Esophagus muscularis mucosa (tissue), 4 donors: ENCODE results near the gene LMBRD1. TPM values are rescaled to one million over a fixed set of nuclear protein-coding genes. Genes with fewer than 3 reads are reported as not detected.

Experiments used
- DNase-seq: peaks from one replicate; pipeline ENCODE4 v3.0.0-alpha.2; 2017; ENCODE audit errors: extremely low spot score
- H3K27ac ChIP-seq, 4 donors: fragments of 200-600 bp; sonication (generic); replicated peaks in 1 of 4; 1 replicate in 3 of 4; 2 replicates in 1 of 4; pipeline ENCODE4 v1.5.1; 2016 to 2019; ENCODE audit warnings: mild to moderate bottlenecking in 1 of 4
- H3K27me3 ChIP-seq, 4 donors: fragments of 200-600 bp; sonication (generic); one replicate each; pipeline versions ENCODE4 v1.5.1 to v1.6.0; 2016 to 2019
- H3K36me3 ChIP-seq, 4 donors: fragments of 200-600 bp; sonication (generic); one replicate each; pipeline ENCODE4 v1.5.1; 2016 to 2019
- H3K4me1 ChIP-seq, 4 donors: fragments of 200-600 bp; sonication (generic); one replicate each; pipeline ENCODE4 v1.5.1; 2016 to 2019
- H3K4me3 ChIP-seq, 4 donors: fragments of 200-600 bp; sonication (generic); 1 replicate in 2 of 4; 2 replicates in 2 of 4; pipeline ENCODE4 v1.5.1; 2016 to 2019; ENCODE audit warnings: mild to moderate bottlenecking in 4 of 4, moderate library complexity in 1 of 4
- H3K9me3 ChIP-seq, 4 donors: fragments of 200-600 bp; sonication (generic); 1 replicate in 3 of 4; 2 replicates in 1 of 4; pipeline ENCODE4 v1.5.1; 2016 to 2019
- EP300 ChIP-seq: sonication (generic); formaldehyde crosslinking; IDR thresholded peaks from one replicate; pipeline ENCODE4 v1.6.1; 2017; ENCODE audit warnings: antibody characterized with exemption
- POLR2A ChIP-seq: fragments of 450-650 bp; IDR thresholded peaks from one replicate; pipeline ENCODE4 v1.6.1; 2017; ENCODE audit warnings: antibody characterized with exemption, moderate library complexity, mild to moderate bottlenecking, low read depth
- POLR2AphosphoS5 ChIP-seq, 2 donors: sonication (generic); formaldehyde crosslinking; IDR thresholded peaks; one replicate each; pipeline ENCODE4 v1.6.1; 2017; ENCODE audit warnings: antibody characterized with exemption in 2 of 2
- WGBS: methylation state at CpG from one replicate; pipeline ENCODE4 v1.1.5; 2018; 5-methylcytosine and 5-hydroxymethylcytosine counted together
- intact Hi-C: fragments of 100-400 bp; cut with DNase I; formaldehyde crosslinking; loops from one replicate; pipeline ENCODE4 v1.15.1; 2023
- total RNA-seq, 4 donors: library from RNA; depleted of rRNA; stranded (reverse); fragments of >200 nt; gene quantifications; one replicate each; pipeline versions ENCODE4 v1.1.0 to v1.2.1, GENCODE V29; 2016
- TF ChIP-seq, protein P1 (sequence below), 3 experiments: fragments of 200-600 bp in 2 of 3; fragments of 450-650 bp in 1 of 3; sonication (generic) in 2 of 3; IDR thresholded peaks; one replicate each; pipeline ENCODE4 v1.5.1; 2017 to 2019; ENCODE audit warnings: antibody characterized with exemption in 3 of 3, mild to moderate bottlenecking in 2 of 3, moderate library complexity in 1 of 3

Gene LMBRD1
- total RNA-seq, 4 donors from 2014 or later: 36.9 to 52.9 (median 49.5) TPM

DNA sequence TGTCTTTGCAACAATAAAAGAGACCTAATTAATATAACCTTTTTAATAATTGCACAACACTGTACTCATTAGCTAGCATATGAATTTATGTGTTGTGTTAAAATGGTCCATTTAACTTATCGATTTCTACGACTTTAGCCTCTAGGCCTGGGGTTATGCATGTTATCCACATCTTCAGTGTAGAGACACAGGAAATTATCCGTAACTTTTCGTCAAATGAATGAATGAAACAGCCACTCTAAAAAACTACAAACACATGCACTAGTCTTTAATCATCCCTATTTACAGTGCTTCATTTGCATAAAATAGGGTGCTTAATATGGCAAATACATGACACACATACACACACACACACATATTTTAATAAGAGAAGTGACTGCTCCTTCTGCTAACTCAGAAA is 22.3 kb upstream of the LMBRD1 start:
- Histone ChIP-seq H3K4me3 (no peak overlapping the region), H3K4me1 (no peaks in the 10 kb centered on the region), H3K27me3 (no peaks in the 10 kb centered on the region), H3K36me3 (no peaks in the 10 kb centered on the region), H3K27ac (no peak overlapping the region), H3K9me3 (no peaks in the 10 kb centered on the region)
- intact Hi-C loops: no loop called here
- no peak for DNase-seq
- WGBS: 94% methylated on average over 4 of the region's 4 CpGs
- TF ChIP-seq POLR2AphosphoS5 (IDR thresholded peaks at IDR 0.05): no peak
- no peak for TF ChIP-seq EP300
- TF ChIP-seq POLR2A: no peak
- TF ChIP-seq, protein P1, sequence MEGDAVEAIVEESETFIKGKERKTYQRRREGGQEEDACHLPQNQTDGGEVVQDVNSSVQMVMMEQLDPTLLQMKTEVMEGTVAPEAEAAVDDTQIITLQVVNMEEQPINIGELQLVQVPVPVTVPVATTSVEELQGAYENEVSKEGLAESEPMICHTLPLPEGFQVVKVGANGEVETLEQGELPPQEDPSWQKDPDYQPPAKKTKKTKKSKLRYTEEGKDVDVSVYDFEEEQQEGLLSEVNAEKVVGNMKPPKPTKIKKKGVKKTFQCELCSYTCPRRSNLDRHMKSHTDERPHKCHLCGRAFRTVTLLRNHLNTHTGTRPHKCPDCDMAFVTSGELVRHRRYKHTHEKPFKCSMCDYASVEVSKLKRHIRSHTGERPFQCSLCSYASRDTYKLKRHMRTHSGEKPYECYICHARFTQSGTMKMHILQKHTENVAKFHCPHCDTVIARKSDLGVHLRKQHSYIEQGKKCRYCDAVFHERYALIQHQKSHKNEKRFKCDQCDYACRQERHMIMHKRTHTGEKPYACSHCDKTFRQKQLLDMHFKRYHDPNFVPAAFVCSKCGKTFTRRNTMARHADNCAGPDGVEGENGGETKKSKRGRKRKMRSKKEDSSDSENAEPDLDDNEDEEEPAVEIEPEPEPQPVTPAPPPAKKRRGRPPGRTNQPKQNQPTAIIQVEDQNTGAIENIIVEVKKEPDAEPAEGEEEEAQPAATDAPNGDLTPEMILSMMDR (IDR thresholded peaks at IDR 0.05): no peak

DNA sequence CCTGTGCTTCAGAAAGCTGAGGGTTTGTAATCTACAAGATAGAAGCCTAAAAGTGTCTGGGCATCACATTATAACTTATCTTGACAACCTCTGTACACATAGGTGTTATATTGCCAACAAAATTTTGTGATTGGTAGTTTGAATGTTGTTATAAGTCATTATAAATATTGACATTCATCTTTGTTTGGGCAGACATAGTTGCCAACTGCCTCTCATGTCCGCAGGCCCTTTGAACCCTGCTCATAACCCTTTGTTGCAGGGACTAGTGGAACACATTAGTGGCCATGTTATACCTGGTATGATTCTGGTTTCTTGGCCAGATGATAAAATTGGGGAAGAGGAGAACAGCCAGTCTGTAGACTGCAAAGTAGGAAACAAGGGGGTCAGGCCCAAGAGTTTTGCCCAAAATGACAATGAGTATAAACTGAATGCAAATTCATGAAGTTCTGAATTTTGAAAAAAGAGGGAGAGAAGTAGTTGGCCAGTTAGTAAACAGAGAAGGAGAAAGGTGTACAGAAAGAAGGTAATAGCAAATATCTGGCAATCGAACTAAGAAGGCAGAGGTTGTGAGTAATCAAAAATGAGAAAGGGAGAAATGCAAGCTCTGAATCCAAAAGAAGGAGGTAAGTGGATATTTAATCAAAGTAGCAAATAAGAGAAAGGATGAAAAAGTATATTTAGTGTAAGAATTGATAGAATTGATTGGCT is 21.6 kb upstream of the LMBRD1 start:
- H3K4me1 ChIP-seq: no peaks in the 10 kb centered on the region
- no peak overlapping the region for H3K4me3 ChIP-seq
- 93% methylated on average over 2 of the region's 2 CpGs for WGBS
- no peak for TF ChIP-seq POLR2AphosphoS5 (IDR thresholded peaks at IDR 0.05)
- TF ChIP-seq POLR2A: no peak
- TF ChIP-seq, protein P1 (IDR thresholded peaks at IDR 0.05): no peak
- TF ChIP-seq EP300: no peak
- intact Hi-C loops: no loop called here
- H3K27me3 ChIP-seq: no peaks in the 10 kb centered on the region
- no peaks in the 10 kb centered on the region for H3K36me3 ChIP-seq
- H3K27ac ChIP-seq: no peak overlapping the region
- H3K9me3 ChIP-seq: no peaks in the 10 kb centered on the region
- DNase-seq: no peak

DNA sequence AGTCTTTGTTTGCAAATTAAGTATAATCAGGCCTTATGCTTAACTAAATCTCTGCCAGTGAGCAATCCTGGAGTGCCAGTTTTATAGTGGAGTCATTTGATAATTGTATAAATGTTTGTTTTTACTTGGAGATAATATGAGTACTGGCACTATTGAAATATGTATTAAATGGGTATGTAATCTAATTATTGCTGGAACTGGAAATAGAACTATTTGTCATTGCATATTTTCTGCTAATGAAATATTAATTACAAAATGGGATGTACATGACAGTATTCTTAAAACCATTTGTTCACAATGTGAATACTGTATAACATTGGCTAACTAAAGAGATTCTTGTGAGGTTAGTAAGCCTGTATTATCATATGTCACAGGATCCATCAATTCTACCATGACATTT is 20.5 kb upstream of the LMBRD1 start:
- TF ChIP-seq POLR2AphosphoS5 (IDR thresholded peaks at IDR 0.05) (no peak), EP300 (no peak), POLR2A (no peak)
- TF ChIP-seq, protein P1 (IDR thresholded peaks at IDR 0.05): no peak
- H3K4me1 ChIP-seq: no peaks in the 10 kb centered on the region
- DNase-seq: no peak
- no peaks in the 10 kb centered on the region for H3K36me3 ChIP-seq
- intact Hi-C loops: no loop called here
- no peaks in the 10 kb centered on the region for H3K27me3 ChIP-seq
- H3K27ac ChIP-seq: no peak overlapping the region
- H3K9me3 ChIP-seq: no peaks in the 10 kb centered on the region
- H3K4me3 ChIP-seq: no peak overlapping the region

DNA sequence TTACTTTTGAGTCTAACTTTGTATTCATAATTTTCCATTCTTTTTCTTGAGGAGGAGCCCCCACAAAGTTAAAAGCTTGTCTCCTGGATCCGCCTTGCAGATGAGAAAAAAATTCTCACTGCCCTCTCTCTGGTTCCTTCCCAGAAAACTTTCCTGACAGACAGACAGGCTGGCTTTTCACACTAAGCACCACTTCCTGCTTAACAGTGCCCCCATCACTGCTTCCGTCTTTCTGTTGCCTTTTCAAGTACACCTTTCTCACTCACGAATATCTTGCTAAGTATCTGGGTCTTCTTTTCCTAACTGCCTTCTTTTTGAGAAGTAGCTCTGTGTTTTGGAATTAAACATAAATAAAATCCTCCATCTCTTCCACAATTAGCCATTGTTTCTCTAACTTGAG is 19.8 kb upstream of the LMBRD1 start:
- intact Hi-C loops: no loop called here
- no peaks in the 10 kb centered on the region for H3K4me1 ChIP-seq
- H3K27ac ChIP-seq: no peak overlapping the region
- no peak for DNase-seq
- no peak for TF ChIP-seq POLR2A
- TF ChIP-seq EP300: no peak
- no peak for TF ChIP-seq POLR2AphosphoS5 (IDR thresholded peaks at IDR 0.05)
- TF ChIP-seq, protein P1 (IDR thresholded peaks at IDR 0.05): no peak
- no peaks in the 10 kb centered on the region for H3K36me3 ChIP-seq
- 73% methylated on average over 3 of the region's 3 CpGs for WGBS
- H3K4me3 ChIP-seq: no peak overlapping the region
- no peaks in the 10 kb centered on the region for H3K27me3 ChIP-seq
- H3K9me3 ChIP-seq: no peaks in the 10 kb centered on the region

DNA sequence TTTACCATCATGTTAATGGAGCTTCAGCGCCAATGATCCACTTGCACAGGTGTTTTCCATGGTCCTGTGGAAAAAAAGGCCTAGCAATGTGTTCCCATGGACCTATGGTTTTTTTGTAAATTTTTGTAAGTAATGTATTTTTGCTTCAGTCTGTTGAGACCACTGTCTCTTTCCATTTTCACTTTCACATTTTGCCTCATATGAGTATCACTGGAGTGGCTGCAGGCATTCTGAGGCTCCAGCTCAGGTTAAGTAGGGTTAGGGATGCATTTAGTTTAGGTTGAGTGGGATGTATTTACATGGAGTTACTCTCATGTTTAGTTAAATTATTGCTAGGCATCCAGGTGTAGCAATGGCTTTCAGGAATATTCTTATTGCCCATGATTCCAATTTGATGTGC is 19.2 kb upstream of the LMBRD1 start:
- no peaks in the 10 kb centered on the region for H3K4me1 ChIP-seq
- no peak overlapping the region for H3K27ac ChIP-seq
- H3K9me3 ChIP-seq: no peaks in the 10 kb centered on the region
- H3K36me3 ChIP-seq: no peaks in the 10 kb centered on the region
- intact Hi-C loops: no loop called here
- WGBS: 93% methylated on average over 1 of the region's 1 CpG
- TF ChIP-seq, protein P1 (IDR thresholded peaks at IDR 0.05): no peak
- TF ChIP-seq EP300: no peak
- no peak for TF ChIP-seq POLR2AphosphoS5 (IDR thresholded peaks at IDR 0.05)
- TF ChIP-seq POLR2A: no peak
- DNase-seq: no peak
- H3K4me3 ChIP-seq: no peak overlapping the region
- no peaks in the 10 kb centered on the region for H3K27me3 ChIP-seq
